Brain microvascular endothelial cell (primary cell): ENCODE measurements around the gene CDC42BPA.

ENCODE experiments used
- DNase-seq: peaks from one replicate; pipeline ENCODE4 v3.0.0-alpha.2; 2020
- H3K27ac ChIP-seq: fragments of 250-450 bp; sonication (Bioruptor Pico); 2 replicates; pipeline ENCODE4 v1.5.1; 2020; ENCODE audit warnings: mild to moderate bottlenecking, moderate library complexity
- H3K27me3 ChIP-seq: fragments of 250-450 bp; sonication (Bioruptor Pico); replicated peaks from 2 replicates; pipeline ENCODE4 v1.5.1; 2020; ENCODE audit warnings: mild to moderate bottlenecking
- H3K36me3 ChIP-seq: fragments of 250-450 bp; sonication (Bioruptor Pico); replicated peaks from 2 replicates; pipeline ENCODE4 v1.5.1; 2020; ENCODE audit warnings: mild to moderate bottlenecking
- H3K4me3 ChIP-seq: 2 replicates; pipeline ENCODE4 v1.5.1; 2011; ENCODE audit warnings: low read depth, mild to moderate bottlenecking, control low read depth, low read length, moderate library complexity
- in situ Hi-C: cut with HindIII; loops from 2 replicates; pipeline ENCODE4 v1.10.0; 2017; ENCODE audit warnings: low sequenced_read_pairs, low pct_ligation_motif_present
- TF ChIP-seq, protein P1 (sequence below): IDR thresholded peaks from 2 replicates; pipeline ENCODE4 v1.5.1; 2011; ENCODE audit warnings: low read depth, mild to moderate bottlenecking, moderate library complexity, low read length, control low read depth, inconsistent platforms; ENCODE audit errors: missing control alignments

Gene CDC42BPA

GRCh38 chr1:227082999-227083746 lies 235.1 kb downstream of the CDC42BPA start:
- Histone ChIP-seq H3K4me3 (no peak overlapping the region), H3K36me3 (no peaks in the 10 kb centered on the region), H3K27me3 (no peaks in the 10 kb centered on the region), H3K27ac (no peak overlapping the region)
- in situ Hi-C loops = no loop called here
- no peak for DNase-seq
- TF ChIP-seq, protein P1, sequence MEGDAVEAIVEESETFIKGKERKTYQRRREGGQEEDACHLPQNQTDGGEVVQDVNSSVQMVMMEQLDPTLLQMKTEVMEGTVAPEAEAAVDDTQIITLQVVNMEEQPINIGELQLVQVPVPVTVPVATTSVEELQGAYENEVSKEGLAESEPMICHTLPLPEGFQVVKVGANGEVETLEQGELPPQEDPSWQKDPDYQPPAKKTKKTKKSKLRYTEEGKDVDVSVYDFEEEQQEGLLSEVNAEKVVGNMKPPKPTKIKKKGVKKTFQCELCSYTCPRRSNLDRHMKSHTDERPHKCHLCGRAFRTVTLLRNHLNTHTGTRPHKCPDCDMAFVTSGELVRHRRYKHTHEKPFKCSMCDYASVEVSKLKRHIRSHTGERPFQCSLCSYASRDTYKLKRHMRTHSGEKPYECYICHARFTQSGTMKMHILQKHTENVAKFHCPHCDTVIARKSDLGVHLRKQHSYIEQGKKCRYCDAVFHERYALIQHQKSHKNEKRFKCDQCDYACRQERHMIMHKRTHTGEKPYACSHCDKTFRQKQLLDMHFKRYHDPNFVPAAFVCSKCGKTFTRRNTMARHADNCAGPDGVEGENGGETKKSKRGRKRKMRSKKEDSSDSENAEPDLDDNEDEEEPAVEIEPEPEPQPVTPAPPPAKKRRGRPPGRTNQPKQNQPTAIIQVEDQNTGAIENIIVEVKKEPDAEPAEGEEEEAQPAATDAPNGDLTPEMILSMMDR = no peak

GRCh38 chr1:227077783-227078182 lies 240.5 kb downstream of the CDC42BPA start:
- no peak overlapping the region for H3K4me3 ChIP-seq
- no peak overlapping the region for H3K27ac ChIP-seq
- DNase-seq = no peak
- peaks cover 2% of the 10 kb centered on the region for H3K36me3 ChIP-seq
- in situ Hi-C loops = no loop called here
- no peaks in the 10 kb centered on the region for H3K27me3 ChIP-seq
- TF ChIP-seq, protein P1 = no peak

GRCh38 chr1:227073786-227074185 lies 244.5 kb downstream of the CDC42BPA start:
- no peak for DNase-seq
- TF ChIP-seq, protein P1 = no peak
- in situ Hi-C loops = no loop called here
- no peak overlapping the region for H3K4me3 ChIP-seq
- no peak overlapping the region for H3K27ac ChIP-seq
- H3K36me3 ChIP-seq = peaks cover 5% of the 10 kb centered on the region
- H3K27me3 ChIP-seq = no peaks in the 10 kb centered on the region

DNA sequence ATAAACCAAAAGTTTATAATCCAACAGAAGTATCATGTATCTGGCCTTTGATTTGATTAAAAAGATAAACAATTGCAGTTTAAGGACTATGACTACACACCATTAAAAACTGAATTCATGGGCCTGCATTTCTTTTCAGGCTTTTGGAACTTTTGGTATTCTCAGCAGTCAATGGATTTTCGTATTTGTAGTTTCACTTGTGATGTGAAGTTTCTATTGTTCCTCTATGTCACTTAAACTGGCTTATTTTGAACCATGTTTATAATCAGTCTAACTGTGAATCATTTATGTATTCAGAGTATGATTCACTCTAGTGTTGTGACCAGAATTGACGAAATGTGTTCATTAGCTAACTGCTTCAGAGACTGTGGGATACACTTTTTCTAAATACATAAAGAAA lies 245.3 kb downstream of the CDC42BPA start:
- in situ Hi-C loops = no loop called here
- no peaks in the 10 kb centered on the region for H3K27me3 ChIP-seq
- TF ChIP-seq, protein P1 = no peak
- H3K36me3 ChIP-seq = peaks cover 5% of the 10 kb centered on the region
- H3K4me3 ChIP-seq = no peak overlapping the region
- no peak overlapping the region for H3K27ac ChIP-seq
- no peak for DNase-seq

DNA sequence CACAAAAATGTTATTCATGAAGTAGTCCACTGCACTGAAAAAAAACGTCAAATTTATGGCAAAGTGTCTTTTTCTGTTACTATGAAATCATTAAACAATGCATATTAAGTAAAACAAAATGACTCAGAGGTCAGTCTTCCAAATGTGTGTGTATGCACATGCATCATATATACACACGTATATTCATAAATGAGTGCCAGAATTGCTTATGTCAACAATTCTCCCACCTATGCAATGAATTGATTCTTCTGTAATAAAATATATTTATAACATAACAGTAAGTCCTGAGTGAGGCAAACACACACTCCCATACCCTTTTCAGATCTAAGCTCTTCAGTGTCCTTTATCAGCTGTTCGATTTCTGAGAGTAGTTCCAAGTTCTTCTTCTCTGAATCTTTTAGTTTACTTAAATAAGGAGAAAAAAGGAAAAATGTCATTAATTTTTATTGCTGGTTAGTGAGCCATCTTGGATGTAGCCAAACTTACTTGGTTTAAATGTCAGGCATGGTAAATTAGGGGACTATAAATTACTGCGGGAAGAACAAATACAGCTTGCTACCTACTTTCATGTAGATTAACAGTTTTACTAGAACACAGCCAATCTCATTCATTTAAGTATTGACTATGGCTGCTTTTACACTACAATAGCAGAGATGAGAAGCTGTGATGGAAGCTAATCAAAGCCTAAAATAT lies 246.3 kb downstream of the CDC42BPA start:
- TF ChIP-seq, protein P1 = no peak
- Histone ChIP-seq H3K36me3 (peaks cover 5% of the 10 kb centered on the region), H3K4me3 (no peak overlapping the region), H3K27me3 (no peaks in the 10 kb centered on the region), H3K27ac (no peak overlapping the region)
- in situ Hi-C loops = no loop called here
- no peak for DNase-seq
